Measurements from ENCODE around the gene STK11. TPM values are rescaled to one million over a fixed set of nuclear protein-coding genes. Genes with fewer than 3 reads are reported as not detected.

STK11 gene
- total RNA-seq = 58.2 TPM

GRCh38 chr19:1205114-1206099, at the start of gene STK11:
Gene STK11, plus strand, starts transcription at chr19:1205778. Its CDS starts 1,136 bp downstream, at chr19:1206914.

GRCh38 chr19:1173845-1174809, 31.5 kb upstream of the STK11 start, which contains the start of gene SBNO2:
Gene SBNO2, minus strand, starts transcription at chr19:1174268. Its CDS starts 19,992 bp downstream, at chr19:1154276.

GRCh38 chr19:1237754-1238368, 32.3 kb downstream of the STK11 start, which contains the start of gene CBARP:
Gene CBARP, minus strand, starts transcription at chr19:1238005. Its CDS starts 1,905 bp downstream, at chr19:1236100.

GRCh38 chr19:1241417-1242095, 36.0 kb downstream of the STK11 start, which contains the start of gene ATP5F1D:
Gene ATP5F1D, plus strand, starts transcription at chr19:1241751. Its CDS starts 100 bp downstream, at chr19:1241851.

GRCh38 chr19:1248139-1248785, 42.7 kb downstream of the STK11 start, which contains the start of gene MIDN:
Gene MIDN, plus strand, starts transcription at chr19:1248583. Its CDS starts 1,714 bp downstream, at chr19:1250297.

GRCh38 chr19:1269065-1269477, 63.5 kb downstream of the STK11 start, which contains the start of gene CIRBP:
Gene CIRBP, plus strand, starts transcription at chr19:1269332. Its CDS starts 1,602 bp downstream, at chr19:1270934.

GRCh38 chr19:1275260-1275975, 69.8 kb downstream of the STK11 start, which contains the start of gene FAM174C:
Gene FAM174C, plus strand, starts transcription at chr19:1275530. Its CDS starts 20 bp downstream, at chr19:1275550.

Other genes with a start within 250 kb of the STK11 start
- 52.4 TPM for gene WDR18, start 221.4 kb upstream of the STK11 start, total RNA-seq
- gene GRIN3B, start 205.4 kb upstream of the STK11 start, total RNA-seq = not detected
- gene TMEM259, start 184.7 kb upstream of the STK11 start, total RNA-seq = 103 TPM
- gene RNU6-2, start 184.3 kb upstream of the STK11 start, total RNA-seq = not detected
- 60.9 TPM for gene CNN2, start 179.2 kb upstream of the STK11 start, total RNA-seq
- 84.4 TPM for gene ABCA7, start 165.7 kb upstream of the STK11 start, total RNA-seq
- 11.5 TPM for gene ARHGAP45, start 138.6 kb upstream of the STK11 start, total RNA-seq
- gene POLR2E, start 110.4 kb upstream of the STK11 start, total RNA-seq = 101 TPM
- gene GPX4, start 101.8 kb upstream of the STK11 start, total RNA-seq = 157 TPM
- gene SBNO2, start 31.5 kb upstream of the STK11 start, total RNA-seq = 17.3 TPM
- gene CBARP, start 32.2 kb downstream of the STK11 start, total RNA-seq = 6.2 TPM
- 30.1 TPM for gene ATP5F1D, start 36.0 kb downstream of the STK11 start, total RNA-seq
- gene MIDN, start 42.8 kb downstream of the STK11 start, total RNA-seq = 48.5 TPM
- 961 TPM for gene CIRBP, start 63.6 kb downstream of the STK11 start, total RNA-seq
- 14.2 TPM for gene FAM174C, start 69.8 kb downstream of the STK11 start, total RNA-seq
- 12.1 TPM for gene EFNA2, start 80.1 kb downstream of the STK11 start, total RNA-seq
- 69.5 TPM for gene NDUFS7, start 178.1 kb downstream of the STK11 start, total RNA-seq
- gene GAMT, start 195.8 kb downstream of the STK11 start, total RNA-seq = 26.2 TPM
- gene DAZAP1, start 201.8 kb downstream of the STK11 start, total RNA-seq = 45.7 TPM
- 926 TPM for gene RPS15, start 232.6 kb downstream of the STK11 start, total RNA-seq
- 112 TPM for gene APC2, start 244.3 kb downstream of the STK11 start, total RNA-seq